Measurements from ENCODE around the gene LAMB2. TPM values are rescaled to one million over a fixed set of nuclear protein-coding genes. Genes with fewer than 3 reads are reported as not detected.

The LAMB2 gene
- total RNA-seq, 2 donors from 2014 or later, result 83.6 to 97.8 TPM

DNA sequence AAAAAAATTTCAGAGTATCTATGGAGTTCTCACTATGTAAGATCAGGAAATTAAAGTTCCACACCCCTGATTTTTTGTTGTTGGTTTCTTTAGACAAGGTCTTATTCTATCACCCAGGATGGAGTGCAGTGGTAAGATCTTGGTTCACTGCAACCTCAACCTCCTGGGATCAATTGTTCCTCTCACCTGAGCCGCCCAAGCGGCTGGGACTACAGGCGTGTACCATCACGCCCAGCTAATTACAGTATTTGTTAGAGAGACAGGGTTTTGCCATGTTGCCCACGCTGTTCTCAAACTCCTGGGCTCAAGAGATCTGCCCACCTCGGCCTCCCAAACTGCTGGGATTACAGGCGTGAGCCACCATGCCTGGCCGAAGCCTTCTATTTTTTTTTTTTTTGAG is 51.4 kb downstream of the LAMB2 start:
- Histone ChIP-seq H3K4me3 (ENCODE audit: low read length) (no peak overlapping the region), H3K9me3 (ENCODE audit: control insufficient read depth, low read length) (no peaks in the 10 kb centered on the region), H3K27me3 (ENCODE audit: control insufficient read depth, insufficient read depth, low read length, poor library complexity, severe bottlenecking) (no peaks in the 10 kb centered on the region), H3K4me1 (ENCODE audit: control insufficient read depth, insufficient read depth, low read length) (no peaks in the 10 kb centered on the region), H3K9ac (ENCODE audit: extremely low read depth, low read length, poor library complexity, severe bottlenecking) (no peak overlapping the region), H3K36me3 (ENCODE audit: control insufficient read depth, insufficient read depth, low read length) (peaks cover 41% of the 10 kb centered on the region), H3K27ac (ENCODE audit: low read depth, low read length) (no peak overlapping the region)
- H3K9me3 Mint-ChIP-seq, result no peaks in the 10 kb centered on the region
- H3K27ac Mint-ChIP-seq, result no peak overlapping the region
- DNase-seq, result no peak
- peaks cover 32% of the 10 kb centered on the region for H3K36me3 Mint-ChIP-seq (ENCODE audit: low read depth)
- TF ChIP-seq, protein P1, sequence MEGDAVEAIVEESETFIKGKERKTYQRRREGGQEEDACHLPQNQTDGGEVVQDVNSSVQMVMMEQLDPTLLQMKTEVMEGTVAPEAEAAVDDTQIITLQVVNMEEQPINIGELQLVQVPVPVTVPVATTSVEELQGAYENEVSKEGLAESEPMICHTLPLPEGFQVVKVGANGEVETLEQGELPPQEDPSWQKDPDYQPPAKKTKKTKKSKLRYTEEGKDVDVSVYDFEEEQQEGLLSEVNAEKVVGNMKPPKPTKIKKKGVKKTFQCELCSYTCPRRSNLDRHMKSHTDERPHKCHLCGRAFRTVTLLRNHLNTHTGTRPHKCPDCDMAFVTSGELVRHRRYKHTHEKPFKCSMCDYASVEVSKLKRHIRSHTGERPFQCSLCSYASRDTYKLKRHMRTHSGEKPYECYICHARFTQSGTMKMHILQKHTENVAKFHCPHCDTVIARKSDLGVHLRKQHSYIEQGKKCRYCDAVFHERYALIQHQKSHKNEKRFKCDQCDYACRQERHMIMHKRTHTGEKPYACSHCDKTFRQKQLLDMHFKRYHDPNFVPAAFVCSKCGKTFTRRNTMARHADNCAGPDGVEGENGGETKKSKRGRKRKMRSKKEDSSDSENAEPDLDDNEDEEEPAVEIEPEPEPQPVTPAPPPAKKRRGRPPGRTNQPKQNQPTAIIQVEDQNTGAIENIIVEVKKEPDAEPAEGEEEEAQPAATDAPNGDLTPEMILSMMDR (conservative IDR thresholded peaks at IDR 0.05), result no peak
- no peak overlapping the region for H3K4me3 Mint-ChIP-seq
- H3K4me1 Mint-ChIP-seq, result no peaks in the 10 kb centered on the region
- WGBS, 2 experiments (ENCODE audit: insufficient coverage in 1 of 2, insufficient read length in 1 of 2), result 96 to 100% methylated on average over 5 to 8 of the region's 8 CpGs
- H3K27me3 Mint-ChIP-seq (ENCODE audit: insufficient read depth), result no peaks in the 10 kb centered on the region

DNA sequence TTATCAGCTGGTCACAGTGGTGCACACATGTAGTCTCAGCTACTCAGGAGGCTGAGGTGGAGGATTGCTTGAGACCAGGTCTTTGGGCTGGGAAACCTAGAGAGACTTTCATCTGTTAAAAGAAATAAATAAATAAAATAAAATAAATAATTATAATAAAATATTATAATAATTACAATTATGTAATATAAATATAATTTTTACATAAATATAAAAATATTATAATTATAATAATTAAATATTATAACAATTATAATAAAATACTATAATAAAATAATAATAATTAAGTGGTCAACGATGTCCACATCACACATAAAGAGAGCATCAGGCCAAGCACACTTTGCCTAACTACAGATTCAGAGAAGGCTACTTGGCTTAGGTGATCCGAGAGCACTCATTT is 53.6 kb downstream of the LAMB2 start:
- no peak for DNase-seq
- Histone ChIP-seq H3K27me3 (ENCODE audit: control insufficient read depth, insufficient read depth, low read length, poor library complexity, severe bottlenecking) (no peaks in the 10 kb centered on the region), H3K4me3 (ENCODE audit: low read length) (no peak overlapping the region), H3K4me1 (ENCODE audit: control insufficient read depth, insufficient read depth, low read length) (no peaks in the 10 kb centered on the region), H3K36me3 (ENCODE audit: control insufficient read depth, insufficient read depth, low read length) (peaks cover 56% of the 10 kb centered on the region), H3K9me3 (ENCODE audit: control insufficient read depth, low read length) (no peaks in the 10 kb centered on the region), H3K27ac (ENCODE audit: low read depth, low read length) (no peak overlapping the region), H3K9ac (ENCODE audit: extremely low read depth, low read length, poor library complexity, severe bottlenecking) (no peak overlapping the region)
- H3K9me3 Mint-ChIP-seq, result no peaks in the 10 kb centered on the region
- no peaks in the 10 kb centered on the region for H3K4me1 Mint-ChIP-seq
- WGBS, 2 experiments (ENCODE audit: insufficient coverage in 1 of 2, insufficient read length in 1 of 2), result 99 to 100% methylated on average over 2 of the region's 2 CpGs
- no peak overlapping the region for H3K4me3 Mint-ChIP-seq
- no peak overlapping the region for H3K27ac Mint-ChIP-seq
- TF ChIP-seq, protein P1 (conservative IDR thresholded peaks at IDR 0.05), result no peak
- peaks cover 41% of the 10 kb centered on the region for H3K36me3 Mint-ChIP-seq (ENCODE audit: low read depth)
- no peaks in the 10 kb centered on the region for H3K27me3 Mint-ChIP-seq (ENCODE audit: insufficient read depth)

DNA sequence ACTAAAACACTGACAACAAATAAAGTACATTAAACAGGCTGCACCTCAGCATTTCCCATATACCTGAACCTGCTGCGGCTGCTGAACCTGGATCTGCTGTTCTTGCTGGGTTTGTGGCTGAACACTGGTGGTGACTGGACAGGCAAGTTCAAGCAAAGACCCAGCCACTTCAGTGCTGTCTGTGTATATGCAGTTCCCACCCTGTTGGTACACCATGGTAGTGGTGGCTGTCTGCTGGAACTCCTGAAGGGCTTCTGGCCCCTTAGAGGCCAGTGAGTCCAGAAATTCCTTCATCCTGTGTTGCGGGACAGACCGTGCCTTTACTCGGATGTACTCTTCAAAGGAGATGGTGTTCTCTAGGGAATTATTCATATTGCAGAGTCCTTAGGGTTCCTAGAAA is 56.2 kb downstream of the LAMB2 start:
- Mint-ChIP-seq H3K4me3 (no peak overlapping the region), H3K36me3 (ENCODE audit: low read depth) (peaks cover 64% of the 10 kb centered on the region), H3K9me3 (no peaks in the 10 kb centered on the region), H3K27me3 (ENCODE audit: insufficient read depth) (no peaks in the 10 kb centered on the region), H3K4me1 (no peaks in the 10 kb centered on the region), H3K27ac (no peak overlapping the region)
- no peaks in the 10 kb centered on the region for H3K9me3 ChIP-seq (ENCODE audit: control insufficient read depth, low read length)
- peaks cover 76% of the 10 kb centered on the region for H3K36me3 ChIP-seq (ENCODE audit: control insufficient read depth, insufficient read depth, low read length)
- no peak overlapping the region for H3K27ac ChIP-seq (ENCODE audit: low read depth, low read length)
- no peak overlapping the region for H3K4me3 ChIP-seq (ENCODE audit: low read length)
- no peak overlapping the region for H3K9ac ChIP-seq (ENCODE audit: extremely low read depth, low read length, poor library complexity, severe bottlenecking)
- TF ChIP-seq, protein P1 (conservative IDR thresholded peaks at IDR 0.05), result no peak
- DNase-seq, result no peak
- no peaks in the 10 kb centered on the region for H3K27me3 ChIP-seq (ENCODE audit: control insufficient read depth, insufficient read depth, low read length, poor library complexity, severe bottlenecking)
- H3K4me1 ChIP-seq (ENCODE audit: control insufficient read depth, insufficient read depth, low read length), result no peaks in the 10 kb centered on the region
- WGBS, 2 experiments (ENCODE audit: insufficient coverage in 1 of 2, insufficient read length in 1 of 2), result 96% methylated on average over 4 of the region's 4 CpGs; no CpG with 5 or more reads in 1 of the 2 experiments

Measured in endodermal cell (in vitro differentiated cells).